Cerebellar nuclear complex (tissue), 1 donor: ENCODE results near the gene PRELP.
"Not testable (repeated sequence)": the region's sequence is repeated elsewhere in the genome, so short reads cannot be mapped to it uniquely, and the experiment has no call there.

Experiments
- DNase-seq, 2 experiments: peaks; one replicate each; lab custom pipeline; 2025; lab: John Stamatoyannopoulos, UW

PRELP gene

DNA sequence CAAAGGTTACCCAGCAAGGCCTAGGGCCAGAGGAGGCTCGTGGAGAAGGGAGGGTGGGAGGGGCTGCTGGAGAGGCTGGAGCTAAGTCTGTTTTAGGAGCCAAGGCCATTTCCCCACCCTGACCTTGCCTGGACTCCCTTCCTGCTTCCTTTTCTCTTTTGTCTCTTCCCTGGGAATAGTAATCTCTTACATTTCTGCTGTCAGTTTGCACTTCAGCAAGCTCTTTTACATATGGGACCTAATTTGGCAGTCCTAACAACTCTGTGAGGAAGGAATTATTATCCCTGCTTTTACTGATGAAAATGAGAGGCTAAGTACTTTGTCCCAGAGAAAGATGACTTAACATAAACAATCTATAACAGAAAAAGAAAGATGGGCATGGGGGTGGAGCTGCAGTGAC lies 32.2 kb downstream of the PRELP start:
- DNase-seq, result no peak

DNA sequence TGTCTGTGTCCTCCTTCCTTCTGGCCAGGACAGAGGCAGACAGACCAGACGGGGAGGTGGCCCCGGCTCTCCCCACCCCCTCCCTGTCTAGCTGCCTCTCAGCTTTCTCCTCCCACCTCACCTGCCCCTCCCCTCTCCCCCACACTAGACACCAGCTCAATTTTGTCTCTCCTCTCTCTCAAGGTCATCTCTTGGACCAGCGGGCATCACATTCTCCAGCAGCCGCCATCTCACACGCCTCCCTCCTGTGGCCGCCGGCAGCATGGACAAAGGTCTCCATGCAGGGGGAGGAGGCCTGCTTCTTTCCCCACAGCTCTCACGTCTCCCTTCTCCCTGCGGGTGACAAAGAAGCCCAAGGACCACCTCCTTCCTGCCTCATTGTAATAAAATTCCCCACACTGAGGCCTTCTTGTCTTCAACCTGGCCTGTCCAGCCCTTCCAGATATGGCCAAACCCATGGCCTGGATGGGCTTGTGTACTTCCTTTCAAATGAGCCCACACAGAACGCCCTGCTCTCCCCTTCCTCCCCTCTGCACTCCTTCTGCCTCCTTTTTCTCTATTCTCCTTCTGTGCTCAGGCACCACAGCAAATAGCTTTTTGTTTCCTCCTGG lies 33.0 kb downstream of the PRELP start:
- DNase-seq, result no peak

GRCh38 chr1:203509135-203509534 lies 33.5 kb downstream of the PRELP start:
- DNase-seq, result no peak

DNA sequence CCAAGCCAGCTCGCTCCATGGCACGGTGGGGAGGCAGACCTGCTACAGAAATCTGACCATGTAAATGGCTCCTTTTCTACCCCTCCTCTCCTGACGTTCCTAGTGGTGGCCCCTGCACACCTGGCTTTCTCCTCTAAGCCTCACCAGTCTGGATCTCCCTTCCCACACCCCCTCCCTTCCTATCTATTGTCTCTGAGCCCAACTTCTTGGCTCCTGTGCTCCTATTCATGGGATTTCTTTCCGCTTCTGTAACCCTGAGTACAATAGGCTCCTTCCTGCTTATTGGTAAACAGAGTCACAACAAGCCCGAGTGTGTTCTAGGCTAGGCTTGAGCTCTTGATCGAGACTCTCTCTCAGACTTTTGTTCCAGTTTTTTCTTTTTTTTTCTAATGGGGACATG lies 35.9 kb downstream of the PRELP start:
- no peak for DNase-seq

GRCh38 chr1:203511930-203512329 lies 36.3 kb downstream of the PRELP start:
- no peak for DNase-seq

GRCh38 chr1:203512517-203512847 lies 36.9 kb downstream of the PRELP start:
- no peak for DNase-seq

- DNase-seq, result no peak
Measured at GRCh38 chr1:203512848-203513584, 37.4 kb downstream of the PRELP start.

DNA sequence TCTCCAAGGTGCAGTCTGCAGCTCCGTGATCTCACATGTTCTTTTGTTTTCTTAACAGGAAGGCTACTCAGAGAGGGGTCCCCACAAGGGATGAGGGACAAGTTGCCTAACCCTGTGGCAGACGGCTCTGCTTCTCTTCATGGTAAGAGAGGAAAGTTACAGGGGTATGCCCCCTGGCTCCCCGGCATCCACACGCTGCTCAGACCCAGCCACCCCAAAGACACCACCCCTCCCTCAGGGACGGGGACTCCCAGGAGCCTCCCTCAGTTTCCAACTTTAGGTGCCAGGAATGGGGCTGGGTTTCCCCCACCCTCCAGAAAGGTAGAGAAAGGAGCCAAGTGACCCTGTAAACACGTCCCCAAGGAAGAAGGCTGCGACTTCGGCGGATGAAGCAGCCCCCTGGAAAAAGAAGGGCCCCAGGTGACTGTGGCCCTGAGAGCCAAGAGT lies 38.0 kb downstream of the PRELP start:
- DNase-seq, result no peak

DNA sequence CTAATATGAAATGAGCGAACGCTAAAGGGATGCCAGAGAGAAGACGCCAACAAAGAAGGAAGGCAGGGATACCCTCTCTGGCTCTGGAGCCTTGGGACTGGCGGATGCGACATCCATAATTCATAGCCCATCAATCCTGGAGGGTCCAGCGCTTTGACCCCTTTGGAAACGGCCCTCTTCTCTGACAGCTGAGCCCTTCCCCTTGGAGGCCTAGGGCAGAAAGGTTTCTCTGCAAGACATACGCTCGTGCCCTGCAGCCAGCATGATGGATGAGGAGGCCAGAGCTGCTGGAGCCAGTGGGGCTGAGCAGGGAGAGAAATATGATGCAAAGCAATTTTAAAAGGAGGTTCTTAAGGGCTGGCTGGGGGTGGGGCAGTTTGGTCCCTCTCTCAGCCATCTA lies 40.6 kb downstream of the PRELP start:
- DNase-seq, result no peak

DNA sequence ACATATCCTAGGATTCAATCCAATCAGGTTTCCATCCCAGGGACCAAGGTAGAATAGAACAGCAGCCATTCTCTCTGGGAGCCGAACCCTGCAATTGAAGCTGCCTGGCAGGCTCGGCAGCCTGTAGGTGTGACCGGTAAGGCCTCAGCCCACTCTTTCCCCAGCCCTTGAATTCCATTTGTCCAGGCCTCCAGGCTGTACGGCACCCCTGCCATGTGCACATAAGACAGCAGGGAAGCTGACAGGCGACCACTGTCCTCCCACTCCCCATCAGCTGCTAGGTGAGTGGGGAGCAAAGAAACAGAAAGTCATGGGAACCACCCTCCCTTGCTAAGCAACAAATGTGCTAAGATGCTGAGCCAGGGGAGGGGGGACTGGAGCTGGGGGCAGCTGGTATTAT lies 41.3 kb downstream of the PRELP start:
- no peak for DNase-seq

DNA sequence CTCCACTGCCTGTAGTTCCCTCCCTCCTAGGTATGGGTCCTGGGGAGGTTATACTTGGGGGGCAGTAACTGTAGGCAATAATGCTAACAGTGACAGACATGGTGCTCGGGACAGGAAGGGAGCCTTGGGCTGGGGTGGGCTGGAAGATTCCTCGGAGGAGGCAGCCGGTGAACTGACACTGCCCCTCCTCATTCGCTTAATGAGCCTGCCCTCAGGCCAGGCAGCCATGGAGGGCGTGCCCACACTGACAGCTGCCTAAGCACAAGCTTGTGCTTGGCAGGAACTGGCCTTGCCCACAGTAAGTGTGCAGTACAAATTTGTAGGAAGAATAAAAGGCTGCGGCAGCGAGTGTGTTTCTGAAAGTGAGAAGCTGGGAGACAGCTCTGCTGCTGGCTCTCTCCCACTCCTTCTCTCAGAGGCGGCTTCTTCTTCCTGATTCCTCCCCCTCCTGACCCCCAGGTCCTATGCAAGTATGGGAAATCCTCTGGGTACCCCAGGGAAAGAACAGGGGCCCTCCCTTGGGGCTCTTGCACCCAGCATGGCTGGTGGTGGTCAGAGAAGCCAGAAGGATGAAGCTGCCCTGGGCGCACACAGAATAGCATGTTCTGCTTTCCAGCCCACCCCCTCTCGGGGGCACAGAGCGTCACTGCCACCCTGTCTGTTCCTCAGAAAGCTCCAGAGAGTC lies 42.0 kb downstream of the PRELP start:
- no peak for DNase-seq

DNA sequence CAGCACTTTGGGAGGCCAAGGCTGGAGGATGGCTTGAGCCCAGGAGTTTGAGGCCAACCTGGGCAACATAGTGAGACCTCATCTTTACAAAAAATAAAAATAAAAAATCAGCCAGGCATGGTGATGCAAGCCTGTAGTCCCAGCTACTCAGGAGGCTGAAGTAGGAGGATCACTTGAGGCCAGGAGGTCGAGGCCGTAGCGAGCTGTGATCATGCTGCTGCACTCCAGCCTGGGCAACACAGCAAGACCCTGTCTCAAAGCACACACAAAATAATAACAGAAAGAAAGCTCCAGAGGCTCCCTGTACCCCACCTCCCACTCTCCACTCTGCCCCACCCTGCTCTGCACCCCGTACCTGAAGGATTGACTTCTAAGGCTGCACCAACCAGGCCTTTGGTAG lies 42.5 kb downstream of the PRELP start:
- DNase-seq, result not testable (repeated sequence)

- DNase-seq, result no peak
Measured at GRCh38 chr1:203518541-203518940, 42.9 kb downstream of the PRELP start.

GRCh38 chr1:203519053-203519840 lies 43.6 kb downstream of the PRELP start:
- DNase-seq, result no peak

GRCh38 chr1:203519896-203520295 lies 44.3 kb downstream of the PRELP start:
- no peak for DNase-seq

DNA sequence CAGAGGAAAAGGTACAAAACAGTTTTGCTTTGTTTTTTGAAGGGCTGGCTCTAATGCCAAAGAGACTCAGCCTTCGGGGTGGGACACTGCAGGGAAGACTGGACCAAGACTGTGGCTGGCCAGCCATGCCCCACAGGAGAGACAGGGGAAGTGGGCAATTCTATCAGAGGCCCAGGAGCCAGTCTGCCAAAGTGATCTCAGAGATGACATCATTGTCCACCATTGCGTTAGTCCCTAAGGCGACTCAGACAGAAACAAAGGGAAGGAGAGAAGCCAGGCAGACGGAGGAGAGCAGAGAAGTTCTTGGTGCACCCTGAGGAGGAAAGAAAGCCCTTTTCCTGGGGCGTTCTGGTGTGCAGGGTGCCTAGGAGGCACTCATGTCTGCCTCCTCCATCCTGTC lies 44.7 kb downstream of the PRELP start:
- no peak for DNase-seq

DNA sequence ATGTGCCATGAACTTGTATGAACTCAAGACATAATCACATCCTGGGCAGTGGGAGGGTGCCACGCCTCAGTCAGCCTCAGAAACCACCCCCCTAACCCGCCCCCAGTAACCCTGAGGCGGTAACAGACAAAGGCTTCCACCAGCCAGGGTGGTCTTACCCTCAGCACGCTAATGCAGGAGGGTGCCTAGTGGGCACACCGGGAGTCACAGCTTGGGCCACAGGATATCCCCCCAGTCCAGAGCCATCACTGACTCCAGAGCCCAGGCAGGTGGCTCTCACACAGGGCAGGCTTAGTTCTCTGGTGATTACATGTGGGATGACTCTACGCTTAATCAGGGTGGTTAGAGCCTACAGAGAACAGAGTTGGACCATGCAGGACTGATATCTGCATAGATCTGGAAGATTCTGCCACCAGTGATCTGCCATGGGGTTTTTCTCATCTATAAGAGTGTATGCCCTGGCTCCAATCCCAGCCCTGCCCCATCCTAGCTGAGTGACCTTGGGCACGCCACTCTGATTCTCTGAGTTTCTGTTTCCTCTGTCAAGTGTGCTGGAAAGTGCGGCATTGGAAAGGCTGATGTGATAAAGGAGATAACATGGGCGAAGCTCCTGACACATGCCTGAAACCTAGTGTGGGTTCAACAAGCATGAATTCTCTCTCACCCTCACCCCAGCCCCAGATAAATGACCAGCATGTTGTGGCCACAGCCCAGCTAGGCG lies 45.6 kb downstream of the PRELP start:
- DNase-seq, result no peak

- DNase-seq, result no peak
Measured at GRCh38 chr1:203521812-203522211, 46.2 kb downstream of the PRELP start.

GRCh38 chr1:203522237-203522636 lies 46.6 kb downstream of the PRELP start:
- DNase-seq, result no peak

- DNase-seq, result no peak
Measured at GRCh38 chr1:203523667-203524066, 48.1 kb downstream of the PRELP start.

- DNase-seq, result no peak
Measured at GRCh38 chr1:203524152-203524551, 48.5 kb downstream of the PRELP start.

GRCh38 chr1:203524824-203525223 lies 49.2 kb downstream of the PRELP start:
- DNase-seq, result no peak
